Measurements from ENCODE around the gene IRF4.

The IRF4 gene

GRCh38 chr6:382883-383810 is 8.4 kb upstream of the IRF4 start:
- DNase-seq = peak; percentile 30

DNA sequence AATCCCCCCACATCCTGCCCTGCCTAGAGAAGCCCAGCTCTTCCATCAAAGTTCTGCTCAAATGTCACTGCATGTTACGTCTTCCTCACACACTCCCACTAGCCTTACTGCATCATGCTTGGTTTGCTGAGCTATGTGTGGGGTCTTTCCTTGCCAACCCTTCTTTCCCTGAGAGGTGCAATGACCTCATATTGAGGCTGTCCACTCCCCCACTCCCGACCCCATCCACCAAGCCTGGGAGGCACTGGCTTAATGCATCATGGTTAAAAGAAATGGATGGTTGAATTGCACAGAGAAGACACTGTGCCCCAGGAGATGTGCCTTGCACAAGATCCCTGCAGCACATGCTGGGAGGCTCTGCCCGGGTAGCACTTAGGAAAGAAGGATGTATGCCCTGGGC is 7.7 kb upstream of the IRF4 start:
- peak; percentile 41 for DNase-seq

DNA sequence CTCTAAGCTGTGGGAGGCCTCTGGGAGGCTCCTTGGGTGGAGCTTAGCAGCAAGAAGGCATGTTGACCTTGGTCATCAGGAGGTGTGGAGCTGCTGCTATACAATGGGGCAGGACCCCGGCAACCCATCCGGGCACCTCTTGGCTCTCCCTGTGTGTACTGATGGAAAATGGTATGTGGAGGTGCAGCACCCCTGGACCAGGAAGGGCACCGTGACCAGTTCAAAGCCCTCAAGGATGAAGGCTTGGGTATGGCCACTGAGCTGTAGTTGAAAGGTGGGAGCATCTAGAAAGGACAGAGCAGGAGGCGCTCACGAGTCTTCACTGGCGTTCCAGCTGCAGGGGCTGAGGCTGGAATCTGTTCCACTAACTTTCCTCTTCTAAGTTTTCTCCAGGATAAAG is 6.7 kb upstream of the IRF4 start:
- DNase-seq = no peak

- DNase-seq = no peak
Observed at GRCh38 chr6:385614-386013, 5.9 kb upstream of the IRF4 start.

- DNase-seq = no peak
Observed at GRCh38 chr6:386688-387266, 4.8 kb upstream of the IRF4 start.

GRCh38 chr6:387293-387741 is 4.2 kb upstream of the IRF4 start:
- no peak for DNase-seq

- no peak for DNase-seq
Observed at GRCh38 chr6:388202-388903, 3.2 kb upstream of the IRF4 start.

- no peak for DNase-seq
Observed at GRCh38 chr6:389143-389542, 2.4 kb upstream of the IRF4 start.

DNA sequence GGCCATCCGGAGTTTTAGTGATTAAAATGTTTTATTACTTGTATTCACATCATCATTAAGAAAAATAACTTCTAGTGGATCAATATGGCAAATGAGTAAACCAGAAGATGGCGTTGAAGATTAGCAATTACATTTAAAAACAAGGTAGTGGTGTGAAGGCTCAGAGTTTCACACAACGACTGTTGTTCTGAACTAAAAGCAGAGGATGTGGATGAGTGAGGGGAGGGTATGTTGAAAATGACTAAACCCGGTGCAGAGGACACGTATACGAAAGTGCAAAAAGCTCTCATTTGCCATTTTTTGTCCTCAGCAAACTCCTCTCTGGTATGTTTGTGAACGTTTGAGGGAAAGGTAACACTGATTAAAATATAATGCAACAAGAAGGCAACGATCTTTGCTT is 1.9 kb upstream of the IRF4 start:
- DNase-seq = no peak

- peak; percentile 67 for DNase-seq
Observed at GRCh38 chr6:390914-391558, 516 bp upstream of the IRF4 start.

- DNase-seq = peak; percentile 73
Observed at GRCh38 chr6:392441-393390, 1.2 kb downstream of the IRF4 start.

DNA sequence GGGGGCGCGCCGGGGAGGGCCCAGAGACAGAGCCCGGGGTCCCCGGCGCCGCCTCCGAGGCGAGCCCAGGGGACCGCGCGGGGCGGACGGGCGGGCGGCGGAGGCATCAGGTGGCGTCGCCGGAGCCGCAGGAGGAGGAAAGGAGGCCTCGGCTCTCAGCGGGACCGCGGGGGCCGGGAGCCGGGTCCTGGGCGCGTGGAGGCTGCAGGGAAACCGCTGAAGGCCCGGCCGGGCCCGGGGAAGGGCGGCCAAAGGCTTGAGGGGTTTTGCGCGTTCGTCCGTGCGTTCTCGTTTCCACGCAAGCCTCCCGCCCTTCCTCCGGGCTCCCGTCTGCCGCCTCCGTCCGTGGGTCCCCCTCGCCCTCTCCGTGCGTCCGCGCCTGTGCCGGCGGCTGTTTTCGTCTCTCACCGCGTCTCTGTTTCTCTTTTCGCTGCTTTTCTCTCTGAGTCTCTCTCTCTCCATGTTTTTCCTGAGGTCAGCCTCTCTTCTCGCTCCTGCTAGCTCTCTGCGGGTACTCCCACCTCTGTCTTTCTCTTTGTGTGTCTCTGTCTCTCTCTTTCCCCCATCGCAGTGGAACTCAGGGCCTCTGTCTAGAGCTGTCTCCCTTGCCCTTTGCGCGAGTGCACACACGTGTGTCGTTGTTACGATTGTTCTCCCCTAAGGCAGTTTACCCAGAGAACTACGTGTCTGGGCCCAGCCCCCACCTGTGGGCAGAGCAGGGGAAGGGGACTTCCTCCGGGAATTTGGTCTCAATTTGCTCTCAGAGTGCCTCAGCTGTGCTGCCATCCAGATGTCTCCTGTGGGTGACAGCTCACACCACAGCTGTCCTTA is 2.1 kb downstream of the IRF4 start:
- peak; percentile 62 for DNase-seq

DNA sequence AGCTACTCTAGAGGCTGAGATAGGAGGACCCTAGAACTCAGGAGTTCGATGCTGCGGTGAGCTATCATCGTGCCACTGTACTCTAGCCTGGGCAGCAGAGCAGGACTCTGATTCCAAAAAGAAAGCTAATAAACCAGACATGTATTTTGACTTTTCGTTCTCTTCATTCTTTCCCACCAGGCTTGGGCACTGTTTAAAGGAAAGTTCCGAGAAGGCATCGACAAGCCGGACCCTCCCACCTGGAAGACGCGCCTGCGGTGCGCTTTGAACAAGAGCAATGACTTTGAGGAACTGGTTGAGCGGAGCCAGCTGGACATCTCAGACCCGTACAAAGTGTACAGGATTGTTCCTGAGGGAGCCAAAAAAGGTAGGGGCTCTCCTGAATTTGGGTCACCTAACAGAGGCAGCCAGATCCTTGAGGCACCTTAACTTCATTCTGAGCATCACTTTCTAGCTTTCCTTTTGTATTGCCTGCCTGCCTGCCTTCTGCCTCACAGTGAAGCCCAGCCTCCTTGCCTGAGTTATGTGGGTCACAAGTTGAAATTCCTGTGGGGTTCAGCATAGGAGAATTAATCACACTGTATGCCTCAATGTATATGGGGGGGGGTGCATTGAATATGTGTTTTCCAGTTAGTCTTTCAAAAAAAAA is 3.2 kb downstream of the IRF4 start:
- DNase-seq = no peak

- DNase-seq = no peak
Observed at GRCh38 chr6:395432-396125, 4.0 kb downstream of the IRF4 start.

- DNase-seq = no peak
Observed at GRCh38 chr6:396126-396520, 4.6 kb downstream of the IRF4 start.

- no peak for DNase-seq
Observed at GRCh38 chr6:397056-397455, 5.5 kb downstream of the IRF4 start.

- DNase-seq = no peak
Observed at GRCh38 chr6:397604-398003, 6.1 kb downstream of the IRF4 start.

GRCh38 chr6:398065-398464 is 6.5 kb downstream of the IRF4 start:
- DNase-seq = no peak

DNA sequence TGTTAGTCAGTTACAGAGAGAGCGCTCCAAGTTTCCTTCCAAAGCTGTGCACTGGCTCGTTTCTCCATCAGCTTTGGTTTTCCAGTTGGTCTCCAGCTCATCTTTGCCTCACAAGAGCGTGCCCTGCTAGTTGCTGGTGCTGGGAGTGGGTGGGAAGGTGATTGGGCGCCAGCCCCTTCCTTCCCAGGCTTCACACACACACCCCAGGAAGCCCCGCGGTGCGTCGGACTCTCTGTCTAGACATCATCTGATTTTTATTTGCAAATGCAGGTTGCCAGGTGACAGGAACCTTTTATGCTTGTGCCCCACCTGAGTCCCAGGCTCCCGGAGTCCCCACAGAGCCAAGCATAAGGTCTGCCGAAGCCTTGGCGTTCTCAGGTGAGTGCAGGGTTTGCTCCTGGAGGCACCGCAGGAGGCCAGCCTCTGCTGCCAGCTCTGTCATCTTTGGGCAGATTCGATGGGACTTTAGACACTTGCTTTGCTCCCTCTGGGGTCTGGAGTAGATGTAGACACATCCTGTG is 7.1 kb downstream of the IRF4 start:
- DNase-seq = no peak

Measured in retina (tissue), 1 donor.